ENCODE results near the gene S100A5. TPM values are rescaled to one million over a fixed set of nuclear protein-coding genes. Genes with fewer than 3 reads are reported as not detected.
"Not testable (repeated sequence)": the region's sequence is repeated elsewhere in the genome, so short reads cannot be mapped to it uniquely, and the experiment has no call there.

The S100A5 gene
- total RNA-seq, 1 experiment from 2014 or later = not detected

DNA sequence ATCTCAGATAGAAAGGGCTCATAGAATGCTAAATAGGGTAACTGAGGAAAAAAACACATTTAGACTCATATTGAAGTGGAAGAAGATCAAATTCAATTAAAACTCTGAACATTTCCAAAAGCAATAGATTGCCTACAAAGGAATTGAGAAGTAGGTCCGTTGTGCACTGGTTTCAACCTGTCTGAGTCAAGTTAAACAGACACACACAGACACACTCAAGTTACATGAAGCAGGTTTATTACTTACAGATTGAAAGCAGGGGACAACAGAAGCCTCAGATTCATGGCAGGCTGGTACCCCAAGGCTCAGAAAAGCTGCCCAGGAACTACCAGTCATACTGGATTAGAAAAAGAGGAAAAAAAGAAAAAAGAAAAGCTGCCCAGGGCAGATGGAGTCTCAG is 45.6 kb upstream of the S100A5 start:
- no peak overlapping the region for H3K4me3 Mint-ChIP-seq (ENCODE audit: low read depth, unreplicated experiment)
- BruUV-seq (replicated peaks) = no TSS peak
- H3K27me3 Mint-ChIP-seq (ENCODE audit: unreplicated experiment) = no peaks in the 10 kb centered on the region
- H3K36me3 Mint-ChIP-seq (ENCODE audit: insufficient read depth, unreplicated experiment) = no peaks in the 10 kb centered on the region
- TF ChIP-seq CTCF (IDR thresholded peaks at IDR 0.05; ENCODE audit: unreplicated experiment) = no peak
- no peaks in the 10 kb centered on the region for H3K9me3 Mint-ChIP-seq (ENCODE audit: low read depth, unreplicated experiment)
- CTCF ChIA-PET = interaction anchor here (0.6 to 1.8 kb wide), 3 partner anchors 41 to 528 kb away, joined by 4 to 8 read pairs (median 6); partner anchors contain the start of gene S100A13
- intact Hi-C loops (cut with micrococcal nuclease; ENCODE audit: unreplicated experiment) = no loop called here
- no peak for DNase-seq
- no peak overlapping the region for H3K27ac Mint-ChIP-seq (ENCODE audit: unreplicated experiment)
- no peaks in the 10 kb centered on the region for H3K4me1 Mint-ChIP-seq (ENCODE audit: low read depth, unreplicated experiment)

GRCh38 chr1:153585006-153585405 is 44.3 kb upstream of the S100A5 start:
- no peak for DNase-seq
- CTCF ChIA-PET = interaction anchor here (0.7 to 1.8 kb wide), 2 partner anchors 13 to 42 kb away, joined by 3 to 6 read pairs; partner anchors contain the start of gene S100A13
- Mint-ChIP-seq H3K4me1 (ENCODE audit: low read depth, unreplicated experiment) (no peaks in the 10 kb centered on the region), H3K36me3 (ENCODE audit: insufficient read depth, unreplicated experiment) (no peaks in the 10 kb centered on the region), H3K4me3 (ENCODE audit: low read depth, unreplicated experiment) (no peak overlapping the region), H3K27me3 (ENCODE audit: unreplicated experiment) (no peaks in the 10 kb centered on the region), H3K9me3 (ENCODE audit: low read depth, unreplicated experiment) (no peaks in the 10 kb centered on the region), H3K27ac (ENCODE audit: unreplicated experiment) (no peak overlapping the region)
- TF ChIP-seq CTCF (IDR thresholded peaks at IDR 0.05; ENCODE audit: unreplicated experiment) = no peak
- intact Hi-C loops (cut with micrococcal nuclease; ENCODE audit: unreplicated experiment) = no loop called here
- no TSS peak for BruUV-seq (replicated peaks)

DNA sequence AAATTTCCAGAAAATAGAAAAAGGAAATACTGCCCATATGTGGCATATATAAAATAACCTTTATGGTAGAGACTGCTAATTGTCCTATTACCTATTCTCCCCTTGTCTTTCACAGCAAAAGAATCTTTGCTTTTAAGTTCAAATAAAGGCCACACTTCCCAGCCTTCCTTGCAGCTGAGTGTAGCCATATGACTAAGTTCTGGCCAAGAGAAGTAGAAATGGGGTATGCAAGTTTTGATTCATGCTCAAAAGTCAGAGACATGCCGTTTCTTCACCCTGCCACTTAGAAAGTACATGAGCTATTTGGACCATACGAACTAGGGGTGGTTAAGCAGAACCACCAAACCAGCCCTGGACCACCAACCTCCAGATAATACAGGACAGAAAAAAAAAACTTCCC is 43.2 kb upstream of the S100A5 start:
- no peak for TF ChIP-seq CTCF (IDR thresholded peaks at IDR 0.05; ENCODE audit: unreplicated experiment)
- H3K4me1 Mint-ChIP-seq (ENCODE audit: low read depth, unreplicated experiment) = no peaks in the 10 kb centered on the region

DNA sequence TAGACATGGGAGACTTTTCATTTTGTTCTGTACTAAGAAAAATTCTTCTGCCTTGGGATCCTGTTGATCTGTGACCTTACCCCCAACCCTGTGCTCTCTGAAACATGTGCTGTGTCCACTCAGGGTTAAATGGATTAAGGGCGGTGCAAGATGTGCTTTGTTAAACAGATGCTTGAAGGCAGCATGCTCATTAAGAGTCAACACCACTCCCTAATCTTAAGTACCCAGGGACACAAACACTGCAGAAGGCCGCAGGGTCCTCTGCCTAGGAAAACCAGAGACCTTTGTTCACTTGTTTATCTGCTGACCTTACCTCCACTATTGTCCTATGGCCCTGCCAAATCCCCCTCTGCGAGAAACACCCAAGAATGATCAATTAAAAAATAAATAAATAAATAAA is 42.8 kb upstream of the S100A5 start:
- BruUV-seq (replicated peaks); DNase-seq; H3K27me3 Mint-ChIP-seq (ENCODE audit: unreplicated experiment); H3K27ac Mint-ChIP-seq (ENCODE audit: unreplicated experiment); H3K9me3 Mint-ChIP-seq (ENCODE audit: low read depth, unreplicated experiment); intact Hi-C loops (cut with micrococcal nuclease; ENCODE audit: unreplicated experiment); H3K4me1 Mint-ChIP-seq (ENCODE audit: low read depth, unreplicated experiment); H3K36me3 Mint-ChIP-seq (ENCODE audit: insufficient read depth, unreplicated experiment); H3K4me3 Mint-ChIP-seq (ENCODE audit: low read depth, unreplicated experiment): not testable (repeated sequence)
- CTCF ChIA-PET = interaction anchor here (0.7 kb wide), 1 partner anchor 25 kb away, joined by 3 read pairs; no protein-coding TSS in a partner anchor

More for the DNA sequence above, 43.2 kb upstream of the S100A5 start:
- Mint-ChIP-seq H3K27me3 (ENCODE audit: unreplicated experiment) (no peaks in the 10 kb centered on the region), H3K9me3 (ENCODE audit: low read depth, unreplicated experiment) (no peaks in the 10 kb centered on the region), H3K36me3 (ENCODE audit: insufficient read depth, unreplicated experiment) (no peaks in the 10 kb centered on the region), H3K27ac (ENCODE audit: unreplicated experiment) (no peak overlapping the region), H3K4me3 (ENCODE audit: low read depth, unreplicated experiment) (no peak overlapping the region)
- no TSS peak for BruUV-seq (replicated peaks)
- intact Hi-C loops (cut with micrococcal nuclease; ENCODE audit: unreplicated experiment) = no loop called here
- CTCF ChIA-PET = interaction anchor here (0.7 kb wide), 1 partner anchor 25 kb away, joined by 3 read pairs; no protein-coding TSS in a partner anchor
- DNase-seq = no peak

DNA sequence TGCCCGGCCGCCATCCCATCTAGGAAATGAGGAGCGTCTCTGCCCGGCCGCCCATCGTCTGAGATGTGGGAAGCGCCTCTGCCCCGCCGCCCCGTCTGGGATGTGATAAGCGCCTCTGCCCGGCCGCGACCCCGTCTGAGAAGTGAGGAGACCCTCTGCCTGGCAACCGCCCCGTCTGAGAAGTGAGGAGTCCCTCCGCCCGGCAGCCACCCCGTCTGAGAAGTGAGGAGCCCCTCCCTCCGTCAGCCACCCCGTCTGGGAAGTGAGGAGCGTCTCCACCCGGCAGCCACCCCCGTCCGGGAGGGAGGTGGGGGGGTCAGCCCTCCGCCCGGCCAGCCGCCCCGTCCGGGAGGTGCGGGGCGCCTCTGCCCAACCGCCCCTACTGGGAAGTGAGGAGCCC is 42.1 kb upstream of the S100A5 start:
- H3K36me3 Mint-ChIP-seq (ENCODE audit: insufficient read depth, unreplicated experiment); CTCF ChIA-PET; intact Hi-C loops (cut with micrococcal nuclease; ENCODE audit: unreplicated experiment); H3K9me3 Mint-ChIP-seq (ENCODE audit: low read depth, unreplicated experiment); BruUV-seq (replicated peaks); H3K27ac Mint-ChIP-seq (ENCODE audit: unreplicated experiment); H3K4me1 Mint-ChIP-seq (ENCODE audit: low read depth, unreplicated experiment); H3K27me3 Mint-ChIP-seq (ENCODE audit: unreplicated experiment); DNase-seq; H3K4me3 Mint-ChIP-seq (ENCODE audit: low read depth, unreplicated experiment): not testable (repeated sequence)

Data from Calu3 (cell line).